ENCODE data around the gene KIF23.
A peak's percentile ranks its signal among the peaks of the same experiment; 100 is the strongest.

The KIF23 gene

DNA sequence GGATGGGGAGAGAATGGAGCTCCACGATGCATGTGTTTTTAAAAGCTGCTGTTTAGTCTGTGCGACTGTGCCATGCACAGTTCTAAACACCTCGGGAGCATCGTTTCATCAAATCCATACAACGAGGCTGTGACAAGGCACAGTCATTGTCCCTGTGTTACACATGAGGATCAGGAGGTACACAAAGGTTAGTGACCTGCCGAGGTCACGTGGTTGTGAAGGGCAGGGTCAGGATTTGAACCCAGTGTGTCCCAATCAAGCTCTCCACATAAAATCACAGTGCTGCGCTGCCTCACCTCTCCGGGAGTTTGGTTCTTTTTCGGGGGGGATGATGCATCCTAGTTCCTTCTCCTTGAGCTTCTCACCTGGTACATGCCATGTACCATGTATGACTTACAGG lies 18.7 kb upstream of the KIF23 start:
- DNase-seq: no peak

DNA sequence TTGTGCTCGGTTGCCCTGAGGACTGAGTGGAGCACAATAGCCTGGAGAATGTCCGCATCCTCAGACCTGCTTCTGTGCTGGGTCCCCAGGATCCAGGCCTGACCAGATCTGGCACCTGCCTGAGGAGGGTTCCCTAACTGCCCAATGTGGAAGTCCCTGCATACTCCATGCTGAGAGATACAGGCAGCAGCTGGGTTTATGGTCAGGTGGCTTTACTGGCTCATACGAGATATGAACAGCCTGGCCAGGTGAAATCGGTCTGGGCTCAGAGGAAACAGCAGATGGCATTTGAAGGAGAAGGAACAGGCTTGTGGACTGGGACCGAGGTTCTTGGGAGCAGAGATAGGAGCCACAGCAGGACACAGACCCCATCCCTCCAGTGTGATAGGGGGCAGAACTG lies 18.2 kb upstream of the KIF23 start:
- peak; percentile 54 to 85 for DNase-seq

- DNase-seq: no peak
Measured at GRCh38 chr15:69398491-69398891, 15.7 kb upstream of the KIF23 start.

DNA sequence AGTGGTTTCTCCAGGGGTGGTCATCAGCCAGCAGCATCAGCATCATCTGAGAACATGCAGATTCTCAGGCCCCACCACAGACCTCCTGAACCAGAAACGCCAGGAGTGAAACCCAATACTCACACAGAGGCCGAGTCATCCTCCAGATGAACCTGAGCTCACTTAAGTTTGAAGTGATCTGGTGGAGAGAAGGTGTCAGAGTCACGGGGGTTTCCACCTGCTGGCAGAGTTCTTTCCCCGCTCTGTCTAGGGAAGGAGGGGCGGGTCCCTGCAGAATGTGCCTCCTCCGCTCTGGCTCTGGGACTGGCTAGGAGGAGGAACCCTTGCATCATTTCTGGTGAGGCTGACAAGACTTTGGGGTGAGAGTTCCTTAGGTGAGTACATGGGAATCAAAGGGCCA lies 13.3 kb upstream of the KIF23 start:
- no peak for DNase-seq

DNA sequence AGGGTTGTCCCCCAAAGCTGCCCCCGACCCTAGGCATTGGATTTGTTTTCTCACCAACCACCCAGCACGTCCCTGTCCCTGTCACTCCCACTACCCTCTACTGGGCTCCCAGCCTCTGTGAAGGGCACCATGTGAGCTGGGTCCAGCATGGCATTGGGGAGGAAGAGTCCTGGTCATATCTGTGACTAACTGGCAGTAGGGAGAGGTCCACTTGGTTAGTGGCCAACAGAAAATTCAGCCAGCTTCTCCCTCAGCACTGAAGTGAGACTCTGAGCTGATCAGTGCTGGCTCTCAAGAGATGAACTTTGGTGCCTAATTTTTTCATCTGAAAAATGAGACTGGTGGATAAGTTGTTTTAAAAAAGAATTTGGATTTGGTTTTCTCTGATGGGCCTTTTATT lies 11.3 kb upstream of the KIF23 start:
- no peak for DNase-seq

DNA sequence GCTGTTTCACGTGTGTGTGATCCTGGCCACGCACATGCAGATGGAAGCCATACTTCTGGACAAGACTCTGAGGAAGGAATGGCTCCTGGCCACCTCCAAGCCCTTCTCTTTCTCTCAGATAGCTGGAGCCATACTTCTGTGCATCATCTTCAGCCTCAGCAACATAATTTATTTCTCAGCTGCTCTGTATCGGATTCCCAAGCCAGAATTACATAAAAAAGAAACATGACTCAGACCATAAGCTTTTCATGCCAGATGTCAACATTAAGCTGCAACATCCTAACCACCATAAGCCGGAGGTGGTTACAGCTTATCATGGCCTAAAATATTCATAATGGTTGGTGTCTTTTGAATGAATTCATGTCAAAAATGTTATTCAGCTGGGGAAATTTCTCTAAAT lies 10.6 kb upstream of the KIF23 start:
- no peak for DNase-seq

GRCh38 chr15:69405110-69405509 lies 9.0 kb upstream of the KIF23 start:
- DNase-seq: no peak

GRCh38 chr15:69407719-69408400 lies 6.3 kb upstream of the KIF23 start:
- DNase-seq: no peak

GRCh38 chr15:69408841-69409240 lies 5.3 kb upstream of the KIF23 start:
- no peak for DNase-seq

DNA sequence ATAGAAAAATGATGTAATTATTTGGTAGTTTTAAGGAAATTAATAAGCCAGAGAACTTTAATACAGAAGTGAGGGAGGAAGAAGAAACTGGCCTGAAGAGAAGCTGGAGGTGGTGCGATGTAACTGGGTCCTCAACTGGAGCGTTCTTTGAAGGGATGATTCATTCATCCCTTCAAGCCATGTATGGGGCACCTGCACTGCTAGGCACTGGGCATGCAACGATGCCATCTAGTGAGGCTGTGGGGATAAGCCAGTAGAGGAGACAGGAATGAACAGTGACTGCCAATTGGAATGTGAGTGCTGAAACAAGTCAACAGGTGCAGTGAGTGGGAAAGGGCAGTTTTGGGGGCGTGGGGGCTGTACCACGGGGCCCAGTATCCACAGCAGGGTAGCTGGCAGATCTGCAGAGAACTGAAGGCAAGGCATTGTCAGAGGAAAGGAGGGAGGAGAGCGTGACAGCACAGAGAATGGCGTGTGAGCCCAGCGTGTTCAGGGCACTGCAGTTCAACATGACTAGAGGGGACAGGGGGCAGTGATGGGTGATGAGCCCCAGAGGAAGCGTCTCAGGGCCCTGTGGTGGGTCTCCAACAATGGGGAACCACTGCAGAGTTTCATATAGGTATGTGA lies 3.8 kb upstream of the KIF23 start:
- DNase-seq: no peak

- DNase-seq: no peak
Measured at GRCh38 chr15:69412274-69412673, 1.9 kb upstream of the KIF23 start.

DNA sequence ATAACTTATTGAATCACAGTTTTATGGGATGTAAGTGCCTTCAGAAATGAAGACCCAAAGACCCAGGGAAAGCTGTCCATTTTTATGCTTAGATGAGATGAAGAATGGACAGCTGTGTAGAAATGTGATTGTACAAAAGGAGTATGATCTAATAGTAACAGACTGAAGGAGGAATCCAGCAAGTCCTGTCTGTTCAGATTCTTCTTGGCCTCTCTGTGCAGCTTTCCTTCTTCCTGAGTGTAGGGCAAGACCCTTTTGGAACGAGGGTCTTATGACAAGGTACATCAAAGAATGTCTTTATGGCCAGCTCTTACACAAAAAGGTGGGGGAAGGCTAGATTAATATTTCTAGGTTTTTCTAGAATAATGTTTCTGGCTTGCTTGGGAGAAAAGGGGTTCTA lies 1.4 kb upstream of the KIF23 start:
- DNase-seq: no peak

DNA sequence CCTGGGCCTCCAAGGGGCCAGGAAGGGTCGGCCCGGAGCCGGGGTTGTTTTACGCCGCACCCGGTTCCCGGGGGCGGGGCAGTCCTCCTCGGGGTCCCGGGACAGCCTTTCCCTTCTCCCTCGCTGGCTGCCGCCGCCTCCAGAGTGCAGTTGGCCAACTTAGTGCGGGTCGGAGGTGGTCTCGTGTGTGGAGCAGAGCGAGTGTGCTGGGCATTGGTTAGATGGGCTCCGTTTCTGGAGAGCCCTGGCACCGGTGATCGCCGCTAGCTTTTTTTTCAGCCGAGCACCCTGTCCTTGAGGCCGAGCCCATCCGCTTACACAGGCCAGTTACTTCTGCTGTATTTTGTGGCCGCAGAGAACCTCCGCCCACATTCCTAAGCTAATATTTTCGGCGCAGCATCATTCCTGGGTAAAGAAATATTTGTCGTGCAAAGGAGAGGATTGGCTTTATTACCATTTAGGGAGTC lies 585 bp downstream of the KIF23 start:
- DNase-seq: no peak

DNA sequence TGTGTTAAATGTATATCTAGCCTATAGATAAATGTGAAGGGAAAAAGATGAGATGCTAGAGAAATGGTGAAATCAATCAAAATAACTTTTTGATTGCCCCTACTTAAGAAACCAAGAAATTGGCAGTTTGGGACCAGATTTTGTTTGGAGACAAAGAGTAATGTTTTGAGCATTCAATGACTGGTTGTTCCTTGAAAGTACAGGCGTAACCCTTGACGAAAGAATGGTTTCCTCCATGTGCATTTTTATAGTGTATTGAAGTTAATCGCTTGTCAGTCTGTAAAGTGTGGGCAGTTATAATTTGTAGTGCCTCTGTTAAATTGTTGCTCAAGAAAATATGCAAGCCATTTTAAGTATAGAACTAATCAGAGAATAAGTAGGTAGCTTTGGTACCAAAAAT lies 1.2 kb downstream of the KIF23 start:
- no peak for DNase-seq

GRCh38 chr15:69417581-69417980 lies 3.4 kb downstream of the KIF23 start:
- no peak for DNase-seq

DNA sequence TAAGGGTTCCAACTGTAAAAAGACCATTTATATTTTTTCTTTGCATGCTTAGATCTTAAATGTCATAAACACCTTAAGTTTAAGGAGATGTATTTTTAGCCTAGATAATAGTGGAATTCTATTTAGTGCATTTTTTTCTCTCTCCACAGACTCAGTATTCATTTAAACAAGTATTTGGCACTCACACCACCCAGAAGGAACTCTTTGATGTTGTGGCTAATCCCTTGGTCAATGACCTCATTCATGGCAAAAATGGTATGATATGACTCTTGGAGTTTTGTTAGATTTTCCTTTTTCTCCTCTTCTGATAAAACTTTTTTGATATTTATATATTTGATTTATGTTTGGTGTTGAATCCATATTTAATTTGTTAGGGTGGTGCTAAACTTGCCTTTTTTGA lies 7.3 kb downstream of the KIF23 start:
- DNase-seq: no peak

DNA sequence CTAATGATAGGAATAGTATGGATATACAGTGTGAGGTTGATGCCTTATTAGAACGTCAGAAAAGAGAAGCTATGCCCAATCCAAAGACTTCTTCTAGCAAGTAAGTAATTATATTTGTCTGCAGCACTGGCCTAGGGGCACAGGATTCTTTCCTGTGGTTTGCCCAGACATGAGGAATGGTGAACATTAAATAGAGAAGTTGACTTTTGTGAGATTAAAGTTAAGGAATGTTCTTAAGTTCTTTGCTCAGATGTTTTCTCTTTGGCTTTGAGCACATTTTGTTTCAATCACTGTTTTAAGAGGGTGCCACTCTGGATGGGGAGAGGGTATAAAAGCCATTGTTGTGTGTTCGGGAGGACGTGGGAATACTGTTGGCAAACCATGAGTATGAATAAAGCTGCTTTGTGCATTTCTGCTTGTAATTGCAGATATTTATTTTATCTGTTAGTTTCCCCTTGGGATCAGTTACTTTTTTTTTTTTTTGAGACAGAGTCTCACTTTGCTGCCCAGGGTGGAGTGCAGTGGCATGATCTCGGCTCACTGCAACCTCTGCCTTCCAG lies 8.3 kb downstream of the KIF23 start:
- DNase-seq: no peak

GRCh38 chr15:69424001-69424400 lies 9.9 kb downstream of the KIF23 start:
- no peak for DNase-seq

DNA sequence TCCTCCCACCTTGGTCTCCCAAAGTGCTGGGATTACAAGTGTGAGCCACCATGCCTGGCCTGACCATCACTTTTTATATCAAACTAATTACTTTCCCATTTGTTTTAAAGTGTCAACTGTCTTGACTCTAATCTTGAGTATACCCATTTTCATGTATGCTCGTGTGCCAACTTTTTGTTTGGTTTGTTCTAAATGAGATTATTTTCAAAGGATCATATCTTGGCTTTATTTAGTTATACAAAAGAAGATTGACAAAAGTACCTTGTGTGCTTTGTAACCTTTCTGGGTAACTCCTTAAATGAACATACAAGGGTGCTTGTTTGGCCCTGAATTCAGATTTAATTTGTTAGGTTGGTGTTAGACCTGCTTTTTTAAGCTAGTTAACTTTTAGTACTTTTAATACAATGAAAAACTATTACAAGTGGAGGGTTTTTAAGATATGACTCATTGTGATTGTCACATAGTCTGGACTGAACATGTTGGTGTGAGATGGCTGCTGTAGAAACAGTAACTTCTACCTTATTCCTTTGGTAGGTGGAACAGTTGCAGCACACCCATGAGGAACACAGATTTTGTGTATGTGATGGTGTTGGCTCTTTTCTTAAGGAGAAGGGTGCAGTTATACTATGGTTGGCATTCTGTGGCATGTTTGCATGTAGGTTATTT lies 10.7 kb downstream of the KIF23 start:
- no peak for DNase-seq

- DNase-seq: no peak
Measured at GRCh38 chr15:69433831-69434230, 19.7 kb downstream of the KIF23 start.

DNA sequence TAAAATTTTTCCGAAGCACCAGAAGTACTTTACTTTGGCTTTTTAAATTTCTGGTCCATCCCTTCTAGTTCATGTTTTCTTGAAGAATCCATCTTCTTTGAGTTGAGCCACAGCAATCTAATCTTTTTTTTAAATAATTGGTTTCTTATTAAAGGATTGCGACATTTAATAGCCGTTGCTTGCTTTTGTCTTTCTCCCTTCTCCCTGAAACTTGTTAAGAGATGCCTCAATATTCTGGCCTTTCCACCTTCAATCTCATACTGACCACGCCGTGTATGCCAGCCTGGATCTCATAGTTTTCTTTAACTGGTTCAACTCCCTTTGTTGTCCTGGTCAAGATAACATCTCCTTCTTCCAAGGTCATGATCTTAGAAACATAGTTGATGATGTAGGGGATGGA lies 20.1 kb downstream of the KIF23 start:
- DNase-seq: no peak

- no peak for DNase-seq
Measured at GRCh38 chr15:69434679-69435078, 20.5 kb downstream of the KIF23 start.

DNA sequence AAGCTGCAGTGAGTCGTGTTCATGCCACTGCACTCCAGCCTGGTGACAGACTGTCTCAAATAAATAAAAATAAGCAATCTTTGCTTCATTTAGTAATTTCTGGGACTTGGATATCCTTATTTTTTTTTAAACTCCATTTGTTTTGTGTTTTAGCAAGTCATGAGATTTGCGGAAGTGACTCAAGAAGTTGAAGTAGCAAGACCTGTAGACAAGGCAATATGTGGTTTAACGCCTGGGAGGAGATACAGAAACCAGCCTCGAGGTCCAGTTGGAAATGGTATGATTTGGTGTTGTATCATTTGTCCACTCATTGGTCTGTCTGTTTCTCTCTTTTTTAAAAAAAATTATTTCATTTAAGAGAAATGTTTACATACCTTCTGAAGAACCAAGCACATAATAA lies 21.8 kb downstream of the KIF23 start:
- no peak for DNase-seq

- no peak for DNase-seq
Measured at GRCh38 chr15:69436951-69437350, 22.8 kb downstream of the KIF23 start.

All from cerebellar nuclear complex (tissue), 1 donor.